Choroid plexus epithelial cell (primary cell): Measurements from ENCODE around the gene CXCL12.

Experiments used
- DNase-seq: peaks from one replicate; pipeline ENCODE4 v3.0.0-alpha.2; 2010; ENCODE audit warnings: low read depth
- H3K4me3 ChIP-seq: 2 replicates; pipeline ENCODE4 v1.5.1; 2011; ENCODE audit warnings: low read depth, mild to moderate bottlenecking, control low read depth, low read length, moderate library complexity
- CTCF ChIP-seq: conservative IDR thresholded peaks from 2 replicates; pipeline ENCODE4 v1.5.1; 2011; ENCODE audit warnings: low read depth, mild to moderate bottlenecking, control low read depth, inconsistent platforms, low read length, moderate library complexity

CXCL12 gene

GRCh38 chr10:44385696-44386441, 972 bp upstream of the CXCL12 start:
- DNase-seq: no peak
- H3K4me3 ChIP-seq: no peak overlapping the region
- no peak for TF ChIP-seq CTCF

- no peak for TF ChIP-seq CTCF
- peak; percentile 39 for DNase-seq
- H3K4me3 ChIP-seq: peak overlapping the region; percentile 58
These were observed 284 bp downstream of the CXCL12 start for GRCh38 chr10:44384601-44385025.

- TF ChIP-seq CTCF: no peak
- H3K4me3 ChIP-seq: peak overlapping the region; percentile 58
- peak; percentile 47 for DNase-seq
These were observed 922 bp downstream of the CXCL12 start for GRCh38 chr10:44383749-44384600.

GRCh38 chr10:44382981-44383748, 1.7 kb downstream of the CXCL12 start:
- TF ChIP-seq CTCF: no peak
- peak overlapping the region; percentile 58 for H3K4me3 ChIP-seq
- no peak for DNase-seq

DNA sequence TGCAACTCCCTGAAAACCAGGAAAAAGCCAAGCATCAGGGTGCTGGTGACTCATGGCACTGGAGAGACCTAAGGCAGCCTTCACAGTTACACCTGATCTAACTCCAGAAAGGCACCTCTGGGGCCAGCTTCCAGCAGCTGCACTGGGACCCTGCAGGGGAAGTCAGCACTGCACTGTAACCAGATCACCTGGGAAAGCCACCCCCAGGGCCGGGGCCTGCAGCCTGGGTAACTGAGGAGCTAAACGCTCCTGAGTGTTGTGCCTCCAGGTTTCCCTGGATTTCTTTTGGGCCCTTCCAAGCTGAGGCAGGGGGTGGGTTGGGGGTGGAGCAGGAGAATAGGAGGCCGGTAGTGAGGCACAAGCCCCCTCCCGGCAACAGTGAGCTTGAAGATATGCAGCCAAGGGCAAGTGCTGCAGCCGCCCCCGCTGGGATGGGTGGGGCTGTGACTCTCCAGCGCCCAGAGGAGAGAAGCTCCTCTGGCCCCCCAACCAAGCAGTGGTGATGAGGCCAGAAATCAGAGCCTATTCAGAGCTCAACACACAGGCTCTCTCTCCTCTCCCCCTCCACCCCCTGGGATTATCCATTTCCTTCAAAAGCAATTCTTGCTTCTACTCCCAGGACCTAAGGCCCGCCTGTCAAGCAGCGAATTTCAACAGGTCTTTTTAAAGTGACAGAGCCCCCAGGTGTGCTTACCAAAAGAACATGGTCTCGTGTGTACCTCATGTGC, 2.6 kb downstream of the CXCL12 start:
- DNase-seq: no peak
- TF ChIP-seq CTCF: no peak
- peak overlapping the region; percentile 58 for H3K4me3 ChIP-seq

- no peak for DNase-seq
- H3K4me3 ChIP-seq: no peak overlapping the region
- no peak for TF ChIP-seq CTCF
These were observed 3.9 kb downstream of the CXCL12 start for GRCh38 chr10:44380829-44381600.
